AML-193 (cell line): ENCODE data around the gene AOX1.
"Not testable (repeated sequence)": the region's sequence is repeated elsewhere in the genome, so short reads cannot be mapped to it uniquely, and the experiment has no call there.

ENCODE experiments used
- DNase-seq, 2 experiments: peaks; one replicate each; lab custom pipeline; 2025; lab: John Stamatoyannopoulos, UW

The AOX1 gene

DNA sequence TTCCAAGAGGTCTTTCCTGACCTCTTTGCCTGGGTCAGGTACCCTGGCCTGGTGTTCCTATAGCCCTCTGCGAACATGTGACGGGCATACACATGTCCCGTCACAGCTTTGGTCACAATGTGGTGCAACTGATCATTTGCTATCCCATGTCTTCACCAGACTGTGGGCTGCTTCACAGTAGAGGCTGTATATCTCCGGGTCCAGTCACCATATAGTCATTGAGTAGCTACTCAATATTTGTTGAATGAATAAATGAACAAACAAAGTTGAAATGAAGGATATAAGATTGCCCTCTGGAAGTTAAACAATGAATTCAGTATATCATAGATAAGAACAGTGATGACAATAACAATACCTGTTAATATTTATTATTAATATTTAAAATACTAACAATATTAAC lies 16.8 kb downstream of the AOX1 start:
- no peak for DNase-seq

DNA sequence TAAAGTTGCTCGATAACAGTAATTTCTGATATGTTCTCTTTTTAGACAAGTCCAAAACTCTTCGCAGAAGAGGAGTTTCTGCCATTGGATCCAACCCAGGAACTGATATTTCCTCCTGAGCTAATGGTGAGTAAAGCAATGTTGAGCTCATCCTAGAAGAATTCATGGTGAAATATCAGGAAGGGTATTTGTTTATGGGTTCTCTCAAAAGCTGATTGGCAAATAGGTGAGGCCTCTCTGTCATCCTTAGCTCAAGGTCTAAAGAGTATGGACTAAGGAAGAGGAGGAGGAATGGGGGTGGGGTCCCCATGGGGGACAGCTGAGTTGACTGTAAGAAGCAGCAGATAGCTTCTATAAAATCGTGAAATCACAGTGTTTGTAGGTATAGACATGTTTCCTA lies 18.2 kb downstream of the AOX1 start:
- no peak for DNase-seq

DNA sequence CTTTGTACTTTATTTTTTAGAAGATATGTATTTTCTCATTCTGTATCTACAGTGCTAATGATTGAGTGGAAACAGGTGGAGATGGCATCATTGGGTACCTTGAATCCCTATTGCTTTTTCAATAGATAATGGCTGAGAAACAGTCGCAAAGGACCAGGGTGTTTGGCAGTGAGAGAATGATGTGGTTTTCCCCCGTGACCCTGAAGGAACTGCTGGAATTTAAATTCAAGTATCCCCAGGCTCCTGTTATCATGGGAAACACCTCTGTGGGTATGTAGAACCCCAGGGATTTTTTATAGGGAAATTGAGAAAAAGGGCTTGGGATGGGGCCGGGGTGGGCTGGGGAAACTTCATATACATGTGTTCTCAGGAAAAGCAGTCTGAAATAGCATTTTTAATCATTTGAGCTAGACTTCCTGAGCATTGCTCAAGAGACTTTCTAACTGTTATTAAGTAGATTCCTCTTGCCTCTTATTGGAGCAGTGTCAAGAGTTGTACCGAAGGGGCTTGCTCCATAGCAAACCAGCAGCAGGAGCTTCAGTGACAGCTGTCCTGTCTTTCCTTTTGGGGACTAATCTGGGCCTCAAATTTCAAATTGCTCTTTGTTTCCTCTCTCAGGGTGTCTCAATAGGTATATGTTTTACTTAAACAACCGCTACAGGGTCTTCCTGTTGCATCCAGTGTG lies 18.9 kb downstream of the AOX1 start:
- peak; percentile 33 to 52 for DNase-seq

DNA sequence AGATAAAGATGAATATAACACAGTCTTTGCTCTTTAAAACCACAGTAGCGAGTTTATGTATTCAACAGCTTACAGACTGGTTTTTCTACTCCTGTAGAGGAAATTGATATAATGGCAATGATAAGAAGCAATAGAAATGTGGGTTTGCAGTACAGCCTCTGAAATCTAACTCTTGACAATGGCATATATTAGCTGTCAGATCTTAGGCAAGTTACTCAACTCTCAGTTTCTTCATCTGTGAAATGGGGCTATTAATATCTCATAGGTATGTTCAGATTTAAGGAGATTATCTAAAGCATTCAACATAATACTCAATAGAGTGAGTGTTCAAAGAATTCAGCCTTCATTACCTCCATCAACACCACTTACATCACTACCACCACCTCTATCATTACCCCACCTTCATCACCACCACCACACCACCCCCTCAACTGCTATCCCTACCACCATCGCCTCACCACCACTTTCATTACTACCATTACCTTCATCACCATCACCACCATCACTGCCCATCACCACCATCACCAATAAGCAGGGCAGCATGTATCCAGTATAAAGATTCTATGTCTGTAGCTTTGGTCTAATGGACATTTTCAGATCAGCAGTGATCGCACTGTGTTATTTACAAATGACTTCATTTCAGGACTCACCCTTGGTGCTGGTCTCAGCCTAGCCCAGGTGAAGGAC lies 22.7 kb downstream of the AOX1 start:
- DNase-seq: no peak

GRCh38 chr2:200609028-200609614 lies 23.3 kb downstream of the AOX1 start:
- no peak for DNase-seq

DNA sequence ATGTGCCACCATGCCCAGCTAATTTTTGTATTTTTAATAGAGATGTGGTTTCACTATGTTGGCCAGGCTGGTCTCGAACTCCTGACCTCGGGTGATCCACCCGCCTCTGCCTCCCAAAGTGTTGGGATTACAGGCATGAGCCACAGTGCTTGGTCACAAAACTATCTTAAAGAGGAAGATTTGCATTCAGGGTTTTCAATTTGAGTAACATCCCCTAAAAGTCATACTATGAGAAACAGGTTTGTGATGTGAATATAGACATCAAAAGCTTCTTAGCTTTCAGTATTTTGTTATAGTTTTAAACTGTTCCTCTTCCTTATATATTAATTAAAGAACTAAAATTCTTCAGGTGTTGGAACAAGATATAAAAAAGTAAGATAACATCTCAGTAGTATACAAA lies 24.4 kb downstream of the AOX1 start:
- DNase-seq: not testable (repeated sequence)

DNA sequence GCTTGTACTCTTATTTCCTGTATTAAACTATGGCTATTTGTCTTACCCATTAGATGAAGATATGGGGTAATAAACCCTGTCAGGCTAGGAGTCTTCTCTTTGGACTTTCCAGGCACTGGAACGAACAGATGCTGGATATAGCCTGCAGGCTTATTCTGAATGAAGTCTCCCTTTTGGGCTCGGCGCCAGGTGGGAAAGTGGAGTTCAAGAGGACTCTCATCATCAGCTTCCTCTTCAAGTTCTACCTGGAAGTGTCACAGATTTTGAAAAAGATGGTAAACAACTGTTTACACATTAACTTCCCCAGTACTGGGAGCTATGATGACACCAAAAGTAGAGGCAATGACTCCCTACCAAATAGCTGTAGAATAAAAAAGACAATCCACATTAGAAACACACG lies 27.9 kb downstream of the AOX1 start:
- DNase-seq: no peak

DNA sequence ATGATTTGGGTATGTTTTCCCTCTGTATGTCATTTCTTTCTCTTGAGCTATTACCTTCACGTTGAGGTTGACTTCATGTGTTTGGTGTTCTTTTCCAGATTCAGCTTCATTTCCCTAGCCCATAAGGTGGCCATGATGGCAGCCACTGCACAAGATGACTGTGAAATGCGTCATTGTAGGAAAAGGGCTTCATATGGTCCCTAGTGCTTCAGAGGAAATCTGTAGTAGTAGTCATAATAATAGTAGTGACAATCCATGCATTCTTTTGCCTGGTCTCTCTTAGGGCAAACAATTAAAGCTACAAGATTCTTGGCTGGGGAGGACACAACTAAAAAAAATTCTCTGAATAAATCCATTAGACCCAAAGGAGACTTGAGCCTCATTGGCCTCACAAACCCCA lies 28.4 kb downstream of the AOX1 start:
- DNase-seq: no peak

- no peak for DNase-seq
These were observed 29.4 kb downstream of the AOX1 start for GRCh38 chr2:200615247-200615646.

DNA sequence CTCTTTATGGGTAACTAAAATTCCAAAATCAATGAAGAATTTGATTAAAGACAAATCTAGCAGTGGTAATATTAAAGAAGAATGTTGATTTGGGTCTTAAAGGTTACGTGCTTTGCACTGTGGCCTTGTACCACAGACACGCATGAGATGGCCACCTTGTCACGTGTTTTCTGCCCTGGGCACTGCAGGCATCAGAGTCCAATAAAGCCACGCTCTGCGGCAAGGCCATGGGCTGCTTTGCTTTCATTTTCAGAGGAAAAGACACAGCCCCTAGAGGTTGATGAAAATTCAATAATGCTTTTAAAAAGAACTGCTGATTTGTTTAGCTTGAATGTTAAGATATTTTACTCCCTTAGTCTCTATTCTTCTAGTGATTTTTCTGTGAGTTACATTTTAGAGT lies 30.4 kb downstream of the AOX1 start:
- no peak for DNase-seq

DNA sequence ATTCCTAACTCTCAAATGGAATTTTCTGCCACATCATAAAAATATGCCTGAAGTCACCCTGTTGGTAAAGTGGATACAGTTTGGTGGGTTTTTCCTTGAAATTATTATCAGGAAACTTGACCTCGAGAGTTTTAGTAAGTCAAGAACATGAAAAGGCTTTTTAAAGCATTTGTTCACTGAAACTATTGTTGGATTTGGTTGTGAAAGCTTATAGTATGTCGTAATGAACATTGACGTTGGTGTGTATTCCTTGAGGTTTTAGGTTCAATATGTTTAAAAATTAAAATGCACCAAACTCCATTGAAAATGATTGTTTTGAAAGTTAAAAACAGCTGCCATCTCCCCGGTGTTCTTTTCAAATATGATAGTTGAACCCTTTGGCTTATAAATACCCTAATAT lies 30.8 kb downstream of the AOX1 start:
- peak in 1 of 2 experiments; percentile 29 for DNase-seq

DNA sequence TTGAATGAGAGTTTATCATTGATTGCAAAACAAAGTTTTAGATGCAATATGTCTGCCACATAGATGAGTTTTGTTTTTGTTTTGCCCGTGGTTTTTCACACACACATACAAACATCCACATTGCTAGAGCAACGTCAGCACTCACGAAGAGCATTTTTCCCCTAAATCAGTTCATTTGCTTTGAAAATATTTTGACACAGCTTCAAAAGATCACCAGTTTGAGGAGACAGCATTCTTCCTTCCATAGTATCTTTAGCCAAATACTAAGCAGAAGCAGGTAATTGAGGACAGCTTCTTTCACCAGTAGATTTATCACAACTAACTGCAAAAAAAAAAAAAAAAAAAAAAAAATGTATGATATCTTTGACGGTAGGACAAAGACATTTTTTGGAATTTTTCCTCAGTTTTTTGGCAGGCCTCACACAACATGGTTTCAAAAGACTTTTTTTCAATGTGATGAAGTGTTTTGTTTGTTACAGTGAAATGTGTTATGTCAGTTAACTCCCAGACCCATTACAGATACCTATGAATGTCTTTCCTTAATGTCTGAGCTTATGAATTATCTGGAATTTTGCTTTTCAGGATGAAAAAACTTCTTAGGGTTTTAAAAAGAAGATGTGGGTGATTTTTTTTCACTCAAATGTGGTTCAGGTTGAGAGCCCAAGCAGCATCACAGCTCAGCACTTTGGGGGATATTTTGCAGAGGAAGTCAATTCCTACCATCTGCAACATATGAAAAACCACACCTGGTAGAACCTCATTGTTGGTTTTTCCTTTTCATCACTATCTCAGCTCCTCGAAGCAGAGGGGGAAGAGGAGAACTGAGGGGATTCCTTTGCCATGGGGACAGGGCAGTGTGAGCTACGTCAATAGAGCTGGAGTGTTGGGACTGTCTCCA lies 31.6 kb downstream of the AOX1 start:
- DNase-seq: no peak

DNA sequence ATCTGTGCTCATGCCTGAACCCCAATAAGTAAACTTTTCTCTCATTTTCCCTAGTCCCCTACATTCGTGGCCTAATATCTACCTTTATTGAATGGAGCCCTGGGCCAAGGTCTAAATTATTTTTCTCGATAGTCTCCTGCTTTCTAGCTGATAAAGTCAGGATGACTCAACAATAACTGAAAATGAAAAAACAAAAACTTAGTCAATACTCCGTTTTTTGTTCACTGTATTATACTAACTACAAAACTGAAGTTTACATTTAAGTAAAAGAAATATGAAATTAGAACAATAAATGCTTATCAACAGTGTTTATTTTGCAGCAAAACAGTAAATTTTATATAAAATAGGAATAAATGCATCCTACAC lies 32.2 kb downstream of the AOX1 start:
- no peak for DNase-seq

GRCh38 chr2:200618590-200619021 lies 32.8 kb downstream of the AOX1 start:
- peak; percentile 53 to 55 for DNase-seq

GRCh38 chr2:200619279-200619678 lies 33.5 kb downstream of the AOX1 start:
- DNase-seq: no peak

GRCh38 chr2:200620606-200621390 lies 35.0 kb downstream of the AOX1 start:
- DNase-seq: peak; percentile 27 to 37

DNA sequence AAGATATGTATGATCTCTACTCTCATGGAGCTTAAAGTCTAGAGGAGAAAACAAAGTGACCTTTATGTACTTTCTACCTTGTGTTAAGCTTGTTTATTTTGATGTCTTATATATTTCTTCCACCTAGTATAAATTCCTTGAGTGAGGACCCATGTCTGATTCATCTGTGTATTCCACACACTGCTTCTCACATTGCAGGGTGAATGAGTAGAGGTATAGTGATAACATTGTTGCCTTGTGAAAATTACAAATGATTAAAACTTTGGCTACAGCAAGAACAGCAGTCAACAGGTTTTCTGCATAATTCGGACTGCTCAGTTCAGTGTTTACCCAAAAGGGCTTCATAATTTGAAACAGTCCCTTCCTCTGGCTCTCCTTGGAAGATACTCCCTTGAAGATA lies 36.3 kb downstream of the AOX1 start:
- DNase-seq: no peak

DNA sequence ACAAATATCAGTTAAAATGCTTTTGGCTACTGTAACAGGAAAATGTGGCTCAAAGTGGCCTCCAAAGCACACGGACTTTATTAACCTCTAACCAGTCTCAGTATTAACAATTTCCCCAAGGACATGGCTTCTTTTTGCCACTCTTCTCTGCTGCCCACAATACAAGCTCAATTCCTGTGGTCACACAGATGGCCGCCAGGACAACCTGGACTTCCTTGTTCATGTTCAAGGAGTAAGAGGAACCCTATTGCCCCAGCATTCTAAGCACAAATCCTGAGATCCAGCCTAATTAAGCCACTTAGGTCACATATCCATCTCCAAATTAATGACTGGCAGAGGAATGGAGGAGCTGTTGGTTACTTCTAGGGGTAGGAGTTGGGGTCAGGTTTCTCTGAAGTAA lies 38.2 kb downstream of the AOX1 start:
- DNase-seq: no peak

DNA sequence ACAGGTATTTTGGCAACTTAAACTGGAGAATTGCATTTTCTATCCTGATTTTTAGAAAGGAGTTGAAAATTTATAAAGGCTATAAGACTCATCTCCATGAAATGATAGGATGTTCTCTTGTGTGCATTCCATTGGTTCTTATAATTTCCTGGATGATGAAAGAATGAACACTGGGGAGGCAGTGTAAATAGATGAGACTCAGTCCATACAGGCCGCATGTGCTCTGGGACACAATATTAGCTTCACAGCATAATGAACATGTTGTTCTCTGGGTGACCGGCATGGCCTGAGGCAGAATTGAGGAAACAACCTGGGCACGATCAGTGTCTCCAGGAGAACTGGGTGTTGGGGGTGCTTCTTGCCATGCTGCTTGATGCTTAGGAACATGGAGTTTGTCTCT lies 38.8 kb downstream of the AOX1 start:
- DNase-seq: no peak

DNA sequence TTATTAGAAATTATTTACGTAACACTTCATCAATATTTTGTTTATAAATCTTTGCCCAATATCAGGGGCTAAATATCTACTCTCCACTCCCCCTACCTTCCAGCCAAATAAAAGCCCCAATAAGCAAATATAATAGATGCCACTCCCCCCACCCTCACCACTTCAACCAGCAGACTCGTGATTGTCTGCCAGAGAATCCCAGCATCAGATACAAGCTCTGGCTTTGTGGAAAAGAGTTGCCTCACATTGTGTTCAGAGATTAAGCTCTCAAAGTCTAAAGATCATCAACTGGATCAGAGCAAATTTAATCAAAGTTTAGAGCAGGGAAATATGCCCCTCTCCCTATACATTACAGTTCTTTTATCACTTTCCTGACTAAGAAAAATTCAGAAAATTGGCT lies 39.5 kb downstream of the AOX1 start:
- no peak for DNase-seq

- DNase-seq: no peak
These were observed 40.1 kb downstream of the AOX1 start for GRCh38 chr2:200625958-200626363.
